Natural killer cell (primary cell): ENCODE results near the gene FAM53B. TPM values are rescaled to one million over a fixed set of nuclear protein-coding genes. Genes with fewer than 3 reads are reported as not detected.
A peak's percentile ranks its signal among the peaks of the same experiment; 100 is the strongest.

Experiments used
- ATAC-seq, 3 donors: fragments of 150-1000 bp in 2 of 3; fragments of 200-7000 bp in 1 of 3; cut with Tn5 transposase; 1 replicate in 1 of 3; 2 replicates in 2 of 3; pipeline ENCODE4 v1.10.0; 2021; ENCODE audit warnings: mild to moderate bottlenecking in 2 of 3, moderate library complexity in 2 of 3
- DNase-seq, 2 donors: peaks; one replicate each; pipeline versions ENCODE4 v3.0.0 to v3.0.0-alpha.2; 2013 to 2021; ENCODE audit warnings: mixed read lengths in 1 of 2
- H3K27ac ChIP-seq: one replicate; pipeline ENCODE4 v1.5.1; 2013; ENCODE audit warnings: mild to moderate bottlenecking, low read length
- H3K27me3 ChIP-seq: one replicate; pipeline ENCODE4 v1.6.1; 2013; ENCODE audit warnings: low read length; ENCODE audit not compliant: control insufficient read depth, insufficient read depth
- H3K36me3 ChIP-seq: one replicate; pipeline ENCODE4 v1.6.1; 2013; ENCODE audit warnings: low read length; ENCODE audit not compliant: control insufficient read depth, insufficient read depth
- H3K4me1 ChIP-seq: one replicate; pipeline ENCODE4 v1.6.1; 2013; ENCODE audit warnings: low read length; ENCODE audit not compliant: control insufficient read depth, insufficient read depth
- H3K4me3 ChIP-seq: one replicate; pipeline ENCODE4 v1.5.1; 2013; ENCODE audit warnings: low read length
- H3K9me3 ChIP-seq: one replicate; pipeline ENCODE4 v1.6.1; 2013; ENCODE audit warnings: low read length; ENCODE audit not compliant: control insufficient read depth, insufficient read depth
- H3K27ac Mint-ChIP-seq, 2 donors: one replicate each; pipeline ENCODE4 v1.8.0; 2022; ENCODE audit warnings: mild to moderate bottlenecking in 2 of 2, mixed read lengths in 2 of 2, moderate library complexity in 1 of 2
- H3K27me3 Mint-ChIP-seq, 2 donors: one replicate each; pipeline ENCODE4 v1.8.0; 2022; ENCODE audit warnings: low read depth in 2 of 2, mixed read lengths in 2 of 2
- H3K36me3 Mint-ChIP-seq: one replicate; pipeline ENCODE4 v1.8.0; 2022; ENCODE audit warnings: mixed read lengths
- H3K4me1 Mint-ChIP-seq, 2 donors: one replicate each; pipeline ENCODE4 v1.8.0; 2022; ENCODE audit warnings: mixed read lengths in 2 of 2
- H3K4me3 Mint-ChIP-seq: one replicate; pipeline ENCODE4 v1.8.0; 2022; ENCODE audit warnings: mild to moderate bottlenecking, moderate library complexity, mixed read lengths
- H3K9me3 Mint-ChIP-seq, 2 donors: one replicate each; pipeline ENCODE4 v1.8.0; 2022; ENCODE audit warnings: mixed read lengths in 2 of 2
- CTCF ChIP-seq: fragments of 200-600 bp; IDR thresholded peaks from one replicate; pipeline ENCODE4 v1.8.0; 2022; ENCODE audit warnings: antibody characterized with exemption
- WGBS: methylation state at CpG from one replicate; pipeline ENCODE4 v1.1.7; 2013; ENCODE audit warnings: missing lambda C conversion rate; ENCODE audit not compliant: insufficient coverage; 5-methylcytosine and 5-hydroxymethylcytosine counted together
- intact Hi-C: fragments of 100-400 bp; cut with micrococcal nuclease; formaldehyde crosslinking; loops from one replicate; pipeline ENCODE4 v1.14.2; 2022
- total RNA-seq, 4 donors: library from RNA; stranded (reverse); fragments of 120-200 nt in 1 of 4; gene quantifications; one replicate each; pipeline versions ENCODE4 v1.2.3 to v1.2.4, GENCODE V29; 2013 to 2022

FAM53B gene
- total RNA-seq, 3 donors from 2014 or later (not counting 1 experiment from before 2014, with no cell fraction given): 77.4 to 172 (median 121) TPM

- no peaks in the 10 kb centered on the region for H3K27me3 Mint-ChIP-seq
- Histone ChIP-seq H3K36me3 (no peaks in the 10 kb centered on the region), H3K27me3 (no peaks in the 10 kb centered on the region), H3K27ac (peak overlapping the region; percentile 75), H3K9me3 (no peaks in the 10 kb centered on the region), H3K4me3 (no peak overlapping the region), H3K4me1 (peaks cover 81% of the 10 kb centered on the region)
- no peaks in the 10 kb centered on the region for H3K36me3 Mint-ChIP-seq
- DNase-seq (no peak), ATAC-seq (no peak)
- peaks cover 0 to 43% of the 10 kb centered on the region in 2 donors for H3K4me1 Mint-ChIP-seq
- no peak for TF ChIP-seq CTCF
- H3K4me3 Mint-ChIP-seq: no peak overlapping the region
- WGBS: 78% methylated on average over 12 of the region's 12 CpGs
- H3K27ac Mint-ChIP-seq: no peak overlapping the region
- intact Hi-C loops: no loop called here
- H3K9me3 Mint-ChIP-seq: no peaks in the 10 kb centered on the region
Measured at GRCh38 chr10:124602121-124602561, 142.0 kb downstream of the FAM53B start.

GRCh38 chr10:124601431-124602120 lies 142.6 kb downstream of the FAM53B start:
- no peak overlapping the region for H3K4me3 Mint-ChIP-seq
- H3K36me3 Mint-ChIP-seq: no peaks in the 10 kb centered on the region
- H3K9me3 Mint-ChIP-seq: no peaks in the 10 kb centered on the region
- H3K27ac Mint-ChIP-seq: no peak overlapping the region
- ATAC-seq (peak in 1 of 3 donors; percentile 46), DNase-seq (no peak)
- no peaks in the 10 kb centered on the region for H3K36me3 ChIP-seq
- intact Hi-C loops: no loop called here
- H3K27me3 ChIP-seq: no peaks in the 10 kb centered on the region
- WGBS: 56% methylated on average over 29 of the region's 29 CpGs
- no peaks in the 10 kb centered on the region for H3K27me3 Mint-ChIP-seq
- TF ChIP-seq CTCF: no peak
- peak overlapping the region; percentile 75 for H3K27ac ChIP-seq
- H3K4me1 Mint-ChIP-seq: peaks cover 0 to 37% of the 10 kb centered on the region in 2 donors
- no peaks in the 10 kb centered on the region for H3K9me3 ChIP-seq
- H3K4me3 ChIP-seq: no peak overlapping the region
- H3K4me1 ChIP-seq: peaks cover 75% of the 10 kb centered on the region

GRCh38 chr10:124601016-124601415 lies 143.2 kb downstream of the FAM53B start:
- Mint-ChIP-seq H3K27me3 (no peaks in the 10 kb centered on the region), H3K9me3 (no peaks in the 10 kb centered on the region), H3K4me1 (peaks cover 0 to 38% of the 10 kb centered on the region in 2 donors), H3K4me3 (no peak overlapping the region), H3K27ac (no peak overlapping the region), H3K36me3 (no peaks in the 10 kb centered on the region)
- Histone ChIP-seq H3K4me1 (peaks cover 70% of the 10 kb centered on the region), H3K4me3 (no peak overlapping the region), H3K36me3 (no peaks in the 10 kb centered on the region), H3K27me3 (no peaks in the 10 kb centered on the region), H3K27ac (peak overlapping the region; percentile 75), H3K9me3 (no peaks in the 10 kb centered on the region)
- ATAC-seq (no peak), DNase-seq (no peak)
- WGBS: 78% methylated on average over 12 of the region's 12 CpGs
- intact Hi-C loops: no loop called here
- no peak for TF ChIP-seq CTCF
